ENCODE results near the gene IFITM10.

- TF ChIP-seq CTCF (tag by site-specific recombination; IDR thresholded peaks at IDR 0.05) (no peak), ZBTB21 (tag by site-specific recombination; IDR thresholded peaks at IDR 0.05) (no peak), ZNF248 (tag by site-specific recombination; IDR thresholded peaks at IDR 0.05) (no peak), TCF7L2 (IDR thresholded peaks at IDR 0.05; ENCODE audit: borderline replicate concordance, low read depth, low read length) (no peak), ZNF792 (tag by site-specific recombination; IDR thresholded peaks at IDR 0.05) (no peak), SP7 (tag by site-specific recombination; IDR thresholded peaks at IDR 0.05) (no peak), ZNF324 (tag by site-specific recombination; IDR thresholded peaks at IDR 0.05) (no peak), ZNF394 (tag by site-specific recombination; IDR thresholded peaks at IDR 0.05; ENCODE audit: borderline replicate concordance) (no peak), ZNF10 (tag by site-specific recombination; IDR thresholded peaks at IDR 0.05) (no peak), ZNF175 (tag by site-specific recombination; IDR thresholded peaks at IDR 0.05) (no peak), ZNF776 (tag by site-specific recombination; IDR thresholded peaks at IDR 0.05; ENCODE audit: borderline replicate concordance) (no peak), ZNF596 (tag by site-specific recombination; IDR thresholded peaks at IDR 0.05) (no peak)
These were observed 7.6 kb upstream of the IFITM10 start for GRCh38 chr11:1757861-1758610.

All from HEK293 (cell line).